ENCODE results near the gene GALNT14.
"Not testable (repeated sequence)": the region's sequence is repeated elsewhere in the genome, so short reads cannot be mapped to it uniquely, and the experiment has no call there.

GALNT14 gene

DNA sequence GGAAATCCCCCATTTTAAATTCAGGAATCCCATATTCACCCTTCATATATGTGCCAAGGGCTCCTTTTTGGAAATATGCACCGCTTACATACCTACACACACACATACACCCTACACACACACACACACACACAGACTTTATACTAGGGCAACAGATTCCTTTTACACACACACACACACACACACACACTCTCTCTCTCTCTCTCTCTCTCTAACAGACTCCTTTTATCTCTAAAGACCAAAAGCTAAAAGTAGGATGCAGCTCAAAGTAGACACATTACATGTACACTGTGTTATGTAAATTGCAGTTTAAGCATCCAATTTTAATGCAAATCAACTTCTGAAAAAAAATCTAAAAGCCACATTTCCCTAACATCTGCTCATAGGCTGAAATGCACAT lies 200.0 kb downstream of the GALNT14 start:
- no peak for DNase-seq (ENCODE audit: low spot score)

DNA sequence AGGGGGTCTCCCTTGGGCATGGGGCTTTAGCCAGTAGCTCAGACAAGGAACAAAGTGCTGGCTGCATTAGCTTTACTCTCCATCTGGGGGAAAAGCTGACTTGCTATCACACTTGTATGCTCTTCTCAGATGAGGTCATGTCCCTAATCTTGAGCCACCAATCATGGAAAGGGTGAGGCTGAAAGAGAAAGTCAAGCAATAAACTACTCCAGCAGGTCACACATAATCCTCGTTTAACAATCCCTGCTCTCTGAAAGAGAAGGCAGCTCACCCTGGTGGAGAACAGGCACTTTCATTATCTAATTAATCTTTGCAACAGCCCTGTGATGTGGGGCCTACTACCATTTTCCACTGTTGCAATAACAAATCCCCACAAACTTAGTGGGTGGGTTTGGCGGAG lies 201.3 kb downstream of the GALNT14 start:
- no peak for DNase-seq (ENCODE audit: low spot score)

DNA sequence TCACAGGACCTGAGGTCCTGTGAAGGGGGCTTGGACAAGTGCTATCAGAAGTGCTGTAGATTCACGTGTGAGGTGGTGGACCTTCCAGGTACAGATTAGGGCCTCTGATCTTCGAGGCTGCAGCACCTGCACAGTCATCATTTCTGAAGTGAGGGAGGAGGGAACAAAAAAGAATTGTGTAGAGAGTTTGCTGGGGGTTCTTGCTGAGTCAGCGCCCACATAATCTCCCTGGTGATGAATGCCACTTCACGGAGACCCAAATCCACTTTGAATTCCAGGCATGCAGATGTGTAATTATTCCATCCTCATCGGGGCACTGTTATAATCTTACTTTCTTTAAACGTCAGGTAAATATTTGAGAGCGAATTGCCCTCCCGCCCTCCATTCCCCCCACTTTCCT lies 202.4 kb downstream of the GALNT14 start:
- DNase-seq (ENCODE audit: low spot score): no peak

DNA sequence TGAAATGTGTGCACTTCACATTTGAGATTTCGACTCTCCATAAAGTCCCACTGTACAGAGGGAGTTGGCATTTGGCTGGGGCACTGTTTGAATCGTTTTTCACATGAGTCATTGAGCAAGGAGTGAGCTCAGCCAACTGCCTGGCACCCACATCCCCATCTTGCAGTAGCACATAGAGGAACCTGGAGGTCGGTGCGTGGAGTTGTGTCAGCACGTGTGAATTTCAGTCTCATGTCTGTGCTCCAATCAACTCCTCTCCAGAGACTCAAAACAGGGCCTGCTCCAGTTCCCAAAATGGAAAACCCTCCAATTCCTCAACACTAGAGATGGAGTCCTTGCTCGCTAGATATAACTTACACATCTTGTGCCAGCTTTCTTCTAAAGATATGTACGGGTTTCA lies 204.2 kb downstream of the GALNT14 start:
- no peak for DNase-seq (ENCODE audit: low spot score)

DNA sequence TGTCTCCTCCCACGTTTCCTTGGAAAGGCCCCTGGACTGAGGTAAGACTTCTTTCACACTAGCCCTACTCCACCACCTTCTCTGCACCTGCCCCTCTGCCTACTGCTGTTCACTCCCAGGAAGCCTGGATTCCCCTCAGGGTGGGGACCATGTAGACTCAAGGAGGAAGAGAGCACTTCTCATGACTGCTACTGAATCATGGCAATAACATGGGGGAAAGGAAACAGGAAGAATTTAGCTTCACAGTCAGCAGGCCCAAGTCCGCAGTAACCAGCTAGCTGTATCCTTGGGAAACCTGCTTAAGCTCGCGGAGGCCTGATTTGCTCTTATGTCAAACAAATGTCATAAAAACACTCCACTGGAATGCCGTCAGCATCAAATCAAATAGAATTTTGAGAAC lies 204.7 kb downstream of the GALNT14 start:
- DNase-seq (ENCODE audit: low spot score): no peak

DNA sequence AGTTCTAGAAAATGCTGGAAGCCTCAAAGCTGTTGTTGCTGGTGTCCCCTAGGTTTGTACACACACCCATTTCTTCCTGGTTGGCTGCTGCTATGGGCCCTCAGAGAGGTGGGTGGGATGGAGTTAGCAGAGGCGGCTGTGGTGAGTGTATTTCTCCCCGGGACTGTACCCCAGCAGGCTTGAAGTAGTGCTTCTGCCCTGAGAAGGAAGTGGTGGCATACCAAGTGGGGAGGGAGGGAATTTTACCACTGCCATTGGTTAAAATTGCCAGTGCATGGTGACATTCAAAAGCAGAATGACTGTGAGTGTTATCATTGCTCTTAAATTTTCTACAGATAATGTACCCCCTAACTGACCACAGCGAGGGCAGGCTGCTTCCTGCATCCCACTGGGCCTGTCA lies 205.4 kb downstream of the GALNT14 start:
- DNase-seq (ENCODE audit: low spot score): no peak

DNA sequence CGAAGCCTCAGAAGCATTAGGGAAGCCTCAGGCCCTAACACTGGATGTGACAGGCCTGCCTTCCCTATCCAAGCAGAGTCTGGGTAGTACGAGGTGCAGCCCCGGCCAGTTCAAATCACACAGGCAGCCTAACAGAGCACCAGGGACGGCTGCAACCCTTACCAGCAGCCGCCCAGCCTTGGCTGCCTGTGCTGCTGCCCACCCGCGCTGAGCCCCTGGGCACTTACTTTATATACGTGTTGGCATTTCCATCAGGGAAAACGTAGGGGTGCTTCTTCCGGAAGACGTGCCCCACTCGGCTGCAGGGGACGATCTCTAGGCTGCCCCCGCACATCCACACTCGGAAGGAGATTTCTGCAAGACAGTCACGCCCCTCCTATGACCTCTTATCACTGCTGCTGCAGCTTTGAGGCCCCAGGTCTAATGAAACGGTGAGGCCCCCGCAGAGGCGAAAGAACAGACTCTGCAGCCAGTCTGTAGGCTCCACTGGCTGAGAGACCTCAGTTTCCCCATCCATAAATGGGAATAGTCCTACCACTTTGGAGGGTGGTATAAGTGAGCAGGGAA lies 206.3 kb downstream of the GALNT14 start:
- DNase-seq (ENCODE audit: low spot score): no peak

DNA sequence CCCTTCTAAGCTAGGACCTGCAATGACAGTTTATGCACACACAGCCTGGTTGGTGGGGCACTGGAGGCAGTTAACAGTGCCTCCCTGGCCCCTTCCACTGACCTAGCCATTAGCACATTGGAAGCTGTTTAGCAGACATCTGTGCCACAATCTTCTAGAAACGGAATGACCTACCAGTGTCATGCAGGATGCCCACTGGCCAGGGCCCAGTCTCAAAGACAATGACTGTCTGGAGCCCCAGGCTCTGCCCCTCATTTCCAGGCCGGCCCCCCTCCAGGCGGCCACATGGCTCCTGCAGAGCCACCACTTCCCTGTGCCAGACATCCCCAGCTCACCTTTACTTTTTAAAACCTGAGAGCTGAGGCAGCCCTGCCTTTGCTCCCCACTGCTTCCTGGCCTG lies 207.5 kb downstream of the GALNT14 start:
- DNase-seq (ENCODE audit: low spot score): no peak

DNA sequence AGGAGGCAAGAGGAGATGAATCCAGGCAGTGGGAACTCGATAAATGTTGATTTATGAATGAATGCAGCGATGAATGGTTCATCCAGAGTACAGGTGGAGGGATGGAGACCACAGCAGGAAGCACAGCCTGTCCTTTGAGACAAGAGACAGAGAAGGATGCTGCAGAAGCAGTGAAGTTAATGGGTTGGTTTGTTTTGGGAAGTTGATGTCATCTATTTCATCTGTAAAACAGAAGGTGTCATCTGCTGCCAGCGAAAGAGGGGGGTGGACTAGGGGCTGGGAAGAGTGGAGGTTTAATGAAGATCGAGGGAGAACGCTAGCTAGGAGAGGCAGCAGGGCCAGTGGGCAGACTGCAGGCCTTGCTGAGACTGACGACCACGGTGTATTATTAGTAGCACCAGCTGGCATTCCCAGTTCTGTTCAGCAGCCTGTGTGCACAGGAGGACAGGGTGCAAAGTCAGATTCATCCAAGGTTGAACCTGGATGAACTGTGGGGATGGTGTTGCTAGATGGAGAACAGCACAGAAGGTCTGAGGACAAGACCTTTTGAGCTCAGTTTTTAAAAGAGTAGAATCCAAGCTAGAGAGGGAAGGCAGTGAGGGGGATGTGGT lies 210.7 kb downstream of the GALNT14 start:
- DNase-seq (ENCODE audit: low spot score): no peak

DNA sequence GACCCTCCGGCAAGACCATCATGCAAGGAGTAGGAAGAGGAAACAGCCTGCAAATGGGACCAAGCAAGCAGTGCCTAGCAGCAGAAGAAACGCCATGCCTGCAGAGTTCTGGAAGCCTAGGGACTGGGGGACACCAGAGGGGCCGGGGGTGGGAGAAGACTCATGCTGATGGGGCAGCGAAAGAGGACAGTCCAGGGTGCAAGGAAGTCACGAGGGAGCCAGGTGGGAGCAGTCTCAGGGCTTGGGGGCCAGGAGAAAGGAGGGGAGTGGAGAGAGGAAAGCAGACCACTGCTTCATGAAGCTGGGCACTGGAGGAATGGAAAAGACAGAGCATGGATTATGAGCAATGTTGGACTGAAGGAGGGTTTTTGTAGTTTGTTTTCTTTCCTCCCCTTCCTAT lies 211.6 kb downstream of the GALNT14 start:
- DNase-seq (ENCODE audit: low spot score): no peak

DNA sequence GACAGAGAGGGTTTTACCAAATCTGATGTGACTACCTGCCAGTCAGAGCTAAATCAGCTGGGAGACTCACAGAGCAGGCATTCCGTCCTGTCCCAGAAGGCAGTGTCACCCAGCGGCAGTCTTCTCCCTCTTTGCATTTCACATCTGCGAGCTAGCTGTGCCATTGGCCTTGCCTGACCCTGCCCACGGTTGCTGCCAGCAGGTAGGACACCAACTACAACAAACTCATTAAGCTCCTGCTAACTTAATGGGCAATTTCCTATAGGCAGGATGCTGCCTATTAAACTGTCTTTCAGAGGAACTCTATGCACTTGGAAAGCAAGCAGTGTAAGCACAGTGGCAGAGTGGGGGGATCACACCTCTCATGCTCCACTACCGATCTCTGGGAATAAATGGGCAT lies 214.6 kb downstream of the GALNT14 start:
- DNase-seq (ENCODE audit: low spot score): no peak

DNA sequence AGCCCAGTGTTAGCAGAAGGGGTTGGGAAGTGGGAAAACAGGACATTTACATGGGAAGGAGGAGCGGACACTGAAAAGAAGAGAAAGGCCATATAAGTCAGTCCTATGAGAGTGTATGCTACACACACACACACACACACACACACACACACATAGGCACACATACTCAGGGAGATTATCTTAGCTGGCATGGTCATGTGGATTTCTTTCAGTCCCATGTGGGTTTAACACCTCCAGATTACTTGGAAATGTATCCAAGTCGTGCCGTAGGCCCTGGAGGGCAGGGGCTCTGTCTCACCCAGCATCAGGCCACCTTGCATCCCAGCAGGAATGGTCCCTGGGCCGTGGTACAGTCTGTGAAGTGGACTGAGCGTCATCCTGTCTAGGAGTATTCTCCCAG lies 217.7 kb downstream of the GALNT14 start:
- no peak for DNase-seq (ENCODE audit: low spot score)

DNA sequence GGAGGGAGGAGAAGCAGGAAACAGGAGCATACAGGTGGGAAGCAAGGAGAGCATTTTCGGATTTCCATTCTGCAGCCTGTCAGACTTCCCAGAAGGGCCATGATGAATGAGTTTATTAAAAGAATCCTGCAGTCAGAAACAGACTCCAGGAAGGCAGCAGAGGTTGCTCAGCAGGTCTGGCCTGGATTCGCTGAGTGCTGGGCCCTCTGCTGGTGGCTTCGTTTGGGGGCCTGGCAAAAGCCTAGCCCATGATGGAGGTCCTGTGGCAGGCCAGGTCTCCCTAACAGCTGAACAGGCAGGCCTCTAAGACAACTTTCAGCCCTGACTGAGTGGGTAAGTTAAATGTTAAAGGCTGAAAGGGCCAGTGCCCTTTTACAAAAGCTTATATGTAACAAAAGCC lies 222.8 kb downstream of the GALNT14 start:
- no peak for DNase-seq (ENCODE audit: low spot score)

DNA sequence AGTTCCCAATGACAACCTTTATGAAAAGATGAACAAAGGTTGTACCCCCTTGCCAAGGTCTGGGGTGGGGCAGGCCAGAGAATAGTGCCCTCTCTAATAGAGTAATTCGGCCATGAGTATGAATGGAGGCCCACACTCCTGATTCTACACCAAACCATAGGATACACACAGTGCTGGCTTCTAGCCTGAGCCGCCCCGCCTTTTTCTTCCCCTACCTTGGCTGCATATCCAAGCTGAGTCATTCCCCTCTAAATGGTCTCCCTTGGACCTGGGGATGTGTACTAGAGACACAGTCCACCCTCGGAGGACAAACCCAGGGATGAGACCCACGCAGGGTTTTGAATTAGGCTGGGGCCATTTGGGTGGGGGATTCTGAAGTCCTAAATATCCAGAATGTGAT lies 223.8 kb downstream of the GALNT14 start:
- DNase-seq (ENCODE audit: low spot score): no peak

DNA sequence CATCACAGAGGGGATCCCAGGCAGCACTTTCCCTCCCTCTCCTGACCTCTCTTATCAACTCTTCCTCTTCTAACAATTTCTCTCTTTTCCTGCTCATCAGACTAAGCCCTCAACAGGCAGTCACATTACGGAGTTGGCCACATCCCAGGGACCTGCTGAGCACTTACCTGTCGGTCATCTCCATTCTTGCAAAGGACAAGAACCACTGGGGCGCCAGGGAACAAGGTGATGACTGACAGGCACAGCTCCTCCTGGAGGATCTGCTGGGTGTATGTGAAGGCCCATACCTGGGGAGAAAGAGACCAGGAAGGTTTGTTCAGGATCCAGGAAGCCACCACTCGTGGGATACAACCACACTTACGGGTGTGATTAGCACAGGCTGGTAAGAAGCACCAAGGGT lies 226.2 kb downstream of the GALNT14 start:
- no peak for DNase-seq (ENCODE audit: low spot score)

DNA sequence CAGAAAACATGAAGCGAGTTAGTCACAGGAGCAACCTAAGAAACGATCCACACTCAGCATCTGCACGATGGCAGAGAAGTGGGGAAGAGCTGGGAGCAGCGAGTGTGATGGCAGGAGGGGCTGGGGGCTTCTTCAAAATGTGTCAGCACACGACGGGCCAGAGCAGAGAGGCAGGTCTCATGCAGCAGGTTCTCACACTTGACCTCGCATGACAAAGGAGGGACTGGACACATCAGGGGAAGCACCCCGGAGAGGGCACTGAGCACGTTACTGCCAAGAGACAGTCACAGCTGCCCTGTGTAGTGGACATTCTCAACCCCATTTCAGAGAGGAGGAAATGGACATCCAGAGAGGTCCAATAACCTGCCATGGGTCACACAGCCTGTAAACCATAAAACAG lies 226.9 kb downstream of the GALNT14 start:
- DNase-seq (ENCODE audit: low spot score): no peak

DNA sequence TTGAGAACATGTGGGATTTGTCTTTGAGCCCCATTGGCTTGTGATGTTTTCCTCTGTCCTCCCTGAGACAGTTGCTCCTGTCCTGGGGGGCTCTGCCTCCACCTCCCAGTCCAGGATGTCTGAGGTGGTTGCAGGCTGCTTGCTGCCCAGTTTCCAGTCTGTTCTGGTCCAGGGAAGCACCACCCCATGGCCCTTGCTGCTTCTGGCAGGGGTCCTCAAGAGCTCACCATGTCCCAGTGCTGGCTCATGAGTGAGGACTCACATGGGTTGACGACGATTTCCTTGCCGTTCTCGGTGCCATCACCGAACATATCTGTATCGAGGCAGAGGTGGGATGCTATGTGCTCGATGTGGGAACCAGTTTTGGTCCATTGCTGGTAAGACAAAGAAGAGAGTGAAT lies 227.6 kb downstream of the GALNT14 start:
- no peak for DNase-seq (ENCODE audit: low spot score)

DNA sequence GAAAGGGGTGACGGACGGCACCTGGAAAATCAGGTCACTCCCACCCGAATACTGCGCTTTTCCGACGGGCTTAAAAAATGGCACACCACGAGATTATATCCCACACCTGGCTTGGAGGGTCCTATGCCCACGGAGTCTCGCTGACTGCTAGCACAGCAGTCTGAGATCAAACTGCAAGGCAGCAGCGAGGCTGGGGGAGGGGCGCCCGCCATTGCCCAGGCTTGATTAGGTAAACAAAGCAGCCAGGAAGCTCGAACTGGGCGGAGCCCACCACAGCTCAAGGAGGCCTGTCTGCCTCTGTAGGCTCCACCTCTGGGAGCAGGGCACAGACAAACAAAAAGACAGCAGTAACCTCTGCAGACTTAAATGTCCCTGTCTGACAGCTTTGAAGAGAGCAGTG lies 233.8 kb downstream of the GALNT14 start:
- DNase-seq (ENCODE audit: low spot score): not testable (repeated sequence)

DNA sequence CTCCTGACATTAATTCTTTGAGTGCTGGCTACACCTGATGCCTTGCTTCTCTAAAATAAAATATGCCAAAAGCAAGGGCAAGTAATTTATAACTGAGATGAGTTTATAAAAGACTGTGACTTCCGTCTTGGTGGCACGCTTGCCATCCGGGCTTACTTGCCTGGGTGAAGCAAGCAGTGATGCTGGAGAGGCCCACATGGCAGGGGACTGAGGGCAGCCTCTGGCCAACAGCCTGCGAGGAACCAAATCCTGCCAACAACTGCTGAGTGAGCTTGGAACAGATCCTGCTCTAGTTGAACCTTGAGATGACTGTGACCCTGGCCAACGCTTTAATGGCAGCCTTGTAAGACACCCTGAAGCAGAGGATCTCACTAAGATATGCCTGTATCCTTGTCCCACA lies 234.9 kb downstream of the GALNT14 start:
- no peak for DNase-seq (ENCODE audit: low spot score)

DNA sequence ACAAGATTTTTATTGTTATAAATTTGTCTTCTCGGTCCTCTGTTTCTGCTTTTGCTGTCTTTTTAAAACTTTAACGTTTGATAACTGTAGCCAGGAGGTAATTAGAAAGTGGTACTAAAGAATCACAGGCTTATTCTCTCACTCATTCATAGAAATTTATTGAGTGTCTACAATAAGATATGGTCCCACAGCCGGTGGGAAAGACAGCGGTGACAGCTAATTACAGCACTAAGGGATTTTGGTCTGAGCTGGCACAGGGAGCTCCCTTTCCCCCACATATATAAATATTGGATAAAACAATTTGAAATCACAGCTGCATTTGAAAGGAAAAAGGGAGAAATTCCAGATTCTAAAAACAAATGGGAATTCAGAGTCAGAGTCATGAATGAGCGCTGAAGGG lies 237.9 kb downstream of the GALNT14 start:
- DNase-seq (ENCODE audit: low spot score): no peak

DNA sequence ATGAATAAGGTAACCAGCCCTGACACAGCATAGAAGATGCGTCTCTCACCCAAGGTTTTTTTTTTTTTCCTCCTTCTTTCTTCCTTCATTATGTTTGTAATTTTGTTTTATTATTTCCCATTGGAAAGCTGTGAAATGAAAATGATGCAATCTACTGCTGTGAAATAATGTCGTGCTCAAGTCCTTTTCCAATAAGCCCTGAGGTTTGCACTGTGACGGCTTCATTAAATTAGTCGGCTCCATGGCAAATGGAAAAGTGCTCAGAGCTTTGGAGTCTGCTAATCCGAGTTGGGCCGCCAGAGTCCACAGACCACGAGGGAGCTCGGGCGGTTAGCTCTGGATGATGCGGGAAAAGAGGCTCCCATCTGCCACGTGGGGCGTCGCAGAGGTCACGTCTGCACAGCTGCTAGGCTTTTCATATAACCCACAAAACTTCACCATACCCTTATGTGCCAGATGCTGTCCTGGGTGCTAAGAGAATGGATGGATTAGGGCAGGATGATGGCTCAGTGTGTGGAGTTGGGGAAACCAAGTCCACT lies 238.7 kb downstream of the GALNT14 start:
- DNase-seq (ENCODE audit: low spot score): no peak

DNA sequence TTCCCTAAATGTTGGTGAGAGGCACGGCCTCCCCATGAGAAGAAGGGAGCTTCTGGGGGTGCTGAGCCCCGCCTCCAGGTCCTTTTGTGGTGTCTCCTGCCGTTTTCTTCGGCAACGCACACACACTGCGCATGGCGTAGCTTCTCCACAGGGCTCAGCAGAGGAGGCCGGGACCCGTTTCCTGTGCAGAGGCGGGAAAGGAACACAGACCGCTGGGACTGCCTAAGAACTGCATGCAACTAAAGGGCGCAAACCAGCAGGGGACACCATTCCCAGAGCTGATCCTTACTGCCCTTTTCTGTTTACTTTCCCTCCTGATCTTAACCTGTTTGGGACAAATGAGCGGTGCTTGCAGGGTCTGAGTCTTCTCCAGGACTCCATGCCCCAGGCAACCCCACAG lies 240.7 kb downstream of the GALNT14 start:
- DNase-seq (ENCODE audit: low spot score): no peak

DNA sequence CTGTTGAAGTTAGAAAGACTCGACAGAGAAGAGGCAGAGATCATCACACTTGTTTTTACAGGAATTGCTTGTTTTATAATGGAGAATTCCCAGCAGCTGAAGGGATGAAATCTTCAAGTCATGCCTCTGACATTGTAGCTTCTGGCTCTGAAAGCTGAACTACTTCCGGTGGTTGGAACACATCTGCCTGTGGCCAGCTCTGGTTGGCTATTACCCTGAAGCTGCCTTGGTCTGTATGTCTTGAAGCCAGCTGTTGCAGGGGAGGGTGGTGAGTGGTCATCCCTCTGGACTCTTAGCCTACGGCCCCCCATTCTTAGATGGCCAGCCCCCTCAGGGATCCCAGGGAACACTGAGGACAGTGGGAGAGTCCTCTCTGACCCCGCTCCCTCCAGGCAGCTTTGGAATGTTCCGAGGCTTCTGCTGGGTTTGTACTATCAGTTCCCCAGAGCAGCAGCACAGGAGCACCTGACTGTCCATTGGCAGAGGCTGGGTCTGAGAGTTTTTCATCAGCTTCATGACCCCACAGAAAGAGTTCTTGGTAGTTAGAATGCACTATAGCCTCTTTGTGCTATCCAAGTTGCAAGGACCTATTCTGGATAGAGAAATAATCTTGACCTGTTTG lies 243.6 kb downstream of the GALNT14 start:
- DNase-seq (ENCODE audit: low spot score): no peak

Measured in AG20443 (cell line).